ENCODE results near the gene PDE4B.

DNA sequence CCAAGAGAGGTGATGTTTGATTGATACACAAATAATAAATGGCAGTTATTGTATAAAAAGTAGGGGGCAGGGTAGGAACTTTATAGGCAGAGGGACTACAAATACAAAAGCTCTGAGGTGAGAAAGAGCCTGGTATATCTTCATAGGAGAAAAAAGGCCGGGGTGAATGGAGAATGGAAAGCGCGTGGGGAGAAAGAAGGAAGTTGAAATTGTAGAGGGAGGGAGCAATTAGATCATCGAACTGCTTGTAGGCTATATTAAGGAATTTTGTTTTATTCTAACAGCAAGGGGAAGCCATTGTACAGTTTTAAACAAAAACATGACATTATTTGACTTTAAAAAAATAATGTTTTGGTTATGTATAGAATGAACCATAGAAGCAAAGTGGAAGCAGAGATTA lies 147.4 kb downstream of the PDE4B start:
- TF ChIP-seq SPI1 (IDR thresholded peaks at IDR 0.05; ENCODE audit: low read depth, low read length) (no peak), POLR2AphosphoS5 (IDR thresholded peaks at IDR 0.05; ENCODE audit: low read depth, low read length) (no peak)
